Endothelial cell (in vitro differentiated cells): ENCODE data around the gene MEP1A. TPM values are rescaled to one million over a fixed set of nuclear protein-coding genes. Genes with fewer than 3 reads are reported as not detected.
"Not testable (repeated sequence)": the region's sequence is repeated elsewhere in the genome, so short reads cannot be mapped to it uniquely, and the experiment has no call there.

ENCODE experiments used
- DNase-seq: peaks from one replicate; pipeline ENCODE4 v3.0.0; 2021; ENCODE audit warnings: low spot score
- H3K27ac Mint-ChIP-seq: one replicate; pipeline ENCODE4 v1.8.0; 2021; ENCODE audit warnings: mixed read lengths, inconsistent platforms; ENCODE audit not compliant: unreplicated experiment
- H3K27me3 Mint-ChIP-seq: one replicate; pipeline ENCODE4 v1.8.0; 2021; ENCODE audit warnings: mild to moderate bottlenecking, moderate library complexity, mixed read lengths, inconsistent platforms; ENCODE audit not compliant: unreplicated experiment
- H3K36me3 Mint-ChIP-seq: one replicate; pipeline ENCODE4 v1.8.0; 2021; ENCODE audit warnings: mild to moderate bottlenecking, low read depth, mixed read lengths, inconsistent platforms; ENCODE audit not compliant: unreplicated experiment
- H3K4me1 Mint-ChIP-seq: one replicate; pipeline ENCODE4 v1.8.0; 2021; ENCODE audit warnings: mild to moderate bottlenecking, mixed read lengths, inconsistent platforms; ENCODE audit not compliant: unreplicated experiment
- H3K4me3 Mint-ChIP-seq: one replicate; pipeline ENCODE4 v1.8.0; 2021; ENCODE audit warnings: mild to moderate bottlenecking, mixed read lengths, inconsistent platforms; ENCODE audit not compliant: unreplicated experiment
- H3K9me3 Mint-ChIP-seq: one replicate; pipeline ENCODE4 v1.8.0; 2021; ENCODE audit warnings: mixed read lengths, inconsistent platforms; ENCODE audit not compliant: unreplicated experiment
- total RNA-seq: library from RNA; stranded (reverse); fragmentation: NEBNext Ultra II Directional; extraction: Animal tissue kit (Norgen Biotek cat#: 25700); gene quantifications from one replicate; pipeline ENCODE4 v1.2.1, GENCODE V29; 2021; ENCODE audit not compliant: unreplicated experiment
- TF ChIP-seq, protein P1 (sequence below): fragments of 200-600 bp; sonication (generic); IDR thresholded peaks from one replicate; pipeline ENCODE4 v1.5.0; 2021; ENCODE audit warnings: antibody characterized with exemption; ENCODE audit not compliant: unreplicated experiment

MEP1A gene
- total RNA-seq, 1 donor from 2014 or later: not detected

GRCh38 chr6:46845126-46845525, 51.9 kb downstream of the MEP1A start:
- no peak for DNase-seq
- TF ChIP-seq, protein P1, sequence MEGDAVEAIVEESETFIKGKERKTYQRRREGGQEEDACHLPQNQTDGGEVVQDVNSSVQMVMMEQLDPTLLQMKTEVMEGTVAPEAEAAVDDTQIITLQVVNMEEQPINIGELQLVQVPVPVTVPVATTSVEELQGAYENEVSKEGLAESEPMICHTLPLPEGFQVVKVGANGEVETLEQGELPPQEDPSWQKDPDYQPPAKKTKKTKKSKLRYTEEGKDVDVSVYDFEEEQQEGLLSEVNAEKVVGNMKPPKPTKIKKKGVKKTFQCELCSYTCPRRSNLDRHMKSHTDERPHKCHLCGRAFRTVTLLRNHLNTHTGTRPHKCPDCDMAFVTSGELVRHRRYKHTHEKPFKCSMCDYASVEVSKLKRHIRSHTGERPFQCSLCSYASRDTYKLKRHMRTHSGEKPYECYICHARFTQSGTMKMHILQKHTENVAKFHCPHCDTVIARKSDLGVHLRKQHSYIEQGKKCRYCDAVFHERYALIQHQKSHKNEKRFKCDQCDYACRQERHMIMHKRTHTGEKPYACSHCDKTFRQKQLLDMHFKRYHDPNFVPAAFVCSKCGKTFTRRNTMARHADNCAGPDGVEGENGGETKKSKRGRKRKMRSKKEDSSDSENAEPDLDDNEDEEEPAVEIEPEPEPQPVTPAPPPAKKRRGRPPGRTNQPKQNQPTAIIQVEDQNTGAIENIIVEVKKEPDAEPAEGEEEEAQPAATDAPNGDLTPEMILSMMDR: no peak
- no peak overlapping the region for H3K27ac Mint-ChIP-seq
- no peak overlapping the region for H3K4me3 Mint-ChIP-seq
- no peaks in the 10 kb centered on the region for H3K36me3 Mint-ChIP-seq
- peaks cover 14% of the 10 kb centered on the region for H3K27me3 Mint-ChIP-seq
- peaks cover 3% of the 10 kb centered on the region for H3K9me3 Mint-ChIP-seq
- peaks cover 27% of the 10 kb centered on the region for H3K4me1 Mint-ChIP-seq

- peaks cover 16% of the 10 kb centered on the region for H3K36me3 Mint-ChIP-seq
- TF ChIP-seq, protein P1: peak; percentile 94
- peak overlapping the region; percentile 79 for H3K4me3 Mint-ChIP-seq
- H3K27me3 Mint-ChIP-seq: peaks cover 15% of the 10 kb centered on the region
- H3K9me3 Mint-ChIP-seq: no peaks in the 10 kb centered on the region
- H3K4me1 Mint-ChIP-seq: peaks cover 55% of the 10 kb centered on the region
- H3K27ac Mint-ChIP-seq: no peak overlapping the region
- peak; percentile 97 for DNase-seq
Observed at GRCh38 chr6:46848684-46849360, 55.6 kb downstream of the MEP1A start.

DNA sequence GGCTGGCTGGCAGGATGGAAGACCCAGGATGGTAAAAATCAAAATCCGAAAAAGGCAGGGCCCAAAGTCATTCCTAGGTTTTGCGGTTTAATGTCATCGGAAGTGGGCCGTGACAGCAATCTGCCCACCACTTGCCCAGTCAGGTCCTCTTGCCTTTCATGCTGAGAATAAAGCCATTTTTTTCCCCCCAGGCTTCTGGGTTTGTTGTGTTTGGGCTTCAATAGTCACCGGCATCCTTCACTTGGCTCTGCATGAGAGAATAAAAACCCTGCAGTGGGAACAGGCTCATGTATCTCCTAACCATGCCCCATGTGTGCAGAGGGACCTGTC, 56.1 kb downstream of the MEP1A start:
- H3K27me3 Mint-ChIP-seq: peaks cover 15% of the 10 kb centered on the region
- peaks cover 60% of the 10 kb centered on the region for H3K4me1 Mint-ChIP-seq
- peaks cover 21% of the 10 kb centered on the region for H3K36me3 Mint-ChIP-seq
- no peak overlapping the region for H3K27ac Mint-ChIP-seq
- H3K9me3 Mint-ChIP-seq: no peaks in the 10 kb centered on the region
- TF ChIP-seq, protein P1: no peak
- H3K4me3 Mint-ChIP-seq: no peak overlapping the region
- DNase-seq: no peak

DNA sequence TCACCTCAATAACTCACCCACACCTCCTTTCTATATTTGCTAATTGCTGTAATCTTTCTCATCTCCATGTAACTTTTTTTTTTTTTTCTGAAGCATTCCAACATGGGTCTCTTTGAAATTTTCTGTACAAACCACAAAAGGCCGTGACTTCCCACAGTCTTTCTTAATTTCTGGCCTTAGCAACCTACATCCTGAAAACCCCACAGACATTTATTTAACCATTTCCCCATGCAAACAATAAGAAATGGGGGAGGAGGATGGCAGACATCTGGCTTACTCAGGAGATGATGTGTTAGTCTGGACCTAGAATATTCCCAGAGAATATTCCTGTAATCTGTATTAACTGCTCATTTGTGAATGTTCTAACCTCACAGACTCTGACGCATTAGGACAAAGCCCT, 57.6 kb downstream of the MEP1A start:
- peaks cover 64% of the 10 kb centered on the region for H3K4me1 Mint-ChIP-seq
- H3K27me3 Mint-ChIP-seq: peaks cover 14% of the 10 kb centered on the region
- TF ChIP-seq, protein P1: no peak
- H3K9me3 Mint-ChIP-seq: no peaks in the 10 kb centered on the region
- DNase-seq: no peak
- H3K27ac Mint-ChIP-seq: peak overlapping the region; percentile 67
- H3K4me3 Mint-ChIP-seq: peak overlapping the region; percentile 13
- H3K36me3 Mint-ChIP-seq: peaks cover 27% of the 10 kb centered on the region

DNA sequence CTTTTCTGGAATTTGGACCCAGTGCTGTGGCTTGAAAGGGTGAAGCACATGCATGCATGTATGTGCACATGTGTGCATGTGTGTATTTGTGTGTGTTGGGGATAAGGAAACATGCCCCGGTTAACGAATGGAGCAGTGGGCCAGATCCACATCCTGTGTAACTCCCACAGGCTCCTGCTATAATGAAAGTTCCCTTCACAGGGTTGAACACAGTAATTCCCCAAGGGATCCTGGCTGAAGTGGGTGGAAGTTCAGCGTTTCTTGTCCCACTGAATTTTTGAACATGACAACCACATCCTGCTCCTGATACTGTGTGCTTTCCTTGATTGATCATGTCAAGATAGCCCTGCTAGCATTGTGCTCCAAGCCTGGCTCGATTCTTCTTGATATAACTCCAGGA, 58.4 kb downstream of the MEP1A start:
- peak overlapping the region; percentile 45 for H3K4me3 Mint-ChIP-seq
- not testable (repeated sequence) for DNase-seq, H3K9me3 Mint-ChIP-seq
- H3K36me3 Mint-ChIP-seq: peaks cover 32% of the 10 kb centered on the region
- peaks cover 14% of the 10 kb centered on the region for H3K27me3 Mint-ChIP-seq
- peak overlapping the region; percentile 67 for H3K27ac Mint-ChIP-seq
- peaks cover 66% of the 10 kb centered on the region for H3K4me1 Mint-ChIP-seq
